Activated CD8-positive, alpha-beta memory T cell treated with anti-CD3 and anti-CD28 coated beads, Interleukin-2, amount 10 ng/mL, durations not matched to agents 7 days and 5 days (primary cell): ENCODE data around the gene ACACB. TPM values are rescaled to one million over a fixed set of nuclear protein-coding genes. Genes with fewer than 3 reads are reported as not detected.

Source experiments
- ATAC-seq: fragments of 150-1000 bp; cut with Tn5 transposase; one replicate; pipeline ENCODE4 v1.10.0; 2021; ENCODE audit warnings: moderate library complexity
- CTCF ChIA-PET: fragments of 350-600 bp; sonication (Branson Sonifier 250); formaldehyde crosslinking; loops from one replicate; lab custom pipeline; 2021; ENCODE audit warnings: antibody characterized with exemption; lab: Charles Lee
- DNase-seq: peaks from one replicate; pipeline ENCODE4 v3.0.0-alpha.2; 2020
- H3K27ac Mint-ChIP-seq: one replicate; pipeline ENCODE4 v1.8.0; 2021; ENCODE audit warnings: mild to moderate bottlenecking, mixed read lengths
- H3K27me3 Mint-ChIP-seq: one replicate; pipeline ENCODE4 v1.8.0; 2021; ENCODE audit warnings: mixed read lengths
- H3K36me3 Mint-ChIP-seq: one replicate; pipeline ENCODE4 v1.8.0; 2021; ENCODE audit warnings: mild to moderate bottlenecking, mixed read lengths
- H3K4me1 Mint-ChIP-seq: one replicate; pipeline ENCODE4 v1.8.0; 2021; ENCODE audit warnings: mixed read lengths
- H3K4me3 Mint-ChIP-seq: one replicate; pipeline ENCODE4 v1.8.0; 2021; ENCODE audit warnings: mild to moderate bottlenecking, moderate library complexity, mixed read lengths
- H3K9me3 Mint-ChIP-seq: one replicate; pipeline ENCODE4 v1.8.0; 2022; ENCODE audit warnings: low read depth, mixed read lengths
- total RNA-seq, 2 experiments: library from RNA; stranded (reverse); gene quantifications; one replicate each; pipeline ENCODE4 v1.2.3, GENCODE V29; 2021

Gene ACACB
- total RNA-seq, 2 experiments from 2014 or later, result 10.4 to 15.1 TPM

GRCh38 chr12:109279525-109279924 lies 163.1 kb downstream of the ACACB start:
- Mint-ChIP-seq H3K27me3 (no peaks in the 10 kb centered on the region), H3K36me3 (no peaks in the 10 kb centered on the region), H3K9me3 (no peaks in the 10 kb centered on the region), H3K4me3 (no peak overlapping the region), H3K4me1 (peaks cover 4% of the 10 kb centered on the region), H3K27ac (no peak overlapping the region)
- CTCF ChIA-PET, result interaction anchor here (0.6 to 0.8 kb wide), 2 partner anchors 49 to 168 kb away, joined by 4 to 5 read pairs; no protein-coding TSS in a partner anchor
- ATAC-seq, result no peak
- no peak for DNase-seq

GRCh38 chr12:109281452-109281851 lies 165.1 kb downstream of the ACACB start:
- Mint-ChIP-seq H3K27me3 (no peaks in the 10 kb centered on the region), H3K4me3 (no peak overlapping the region), H3K9me3 (no peaks in the 10 kb centered on the region), H3K4me1 (peaks cover 4% of the 10 kb centered on the region), H3K36me3 (no peaks in the 10 kb centered on the region), H3K27ac (no peak overlapping the region)
- DNase-seq (no peak), ATAC-seq (no peak)
- CTCF ChIA-PET, result no interaction called here

- no peak for DNase-seq
- Mint-ChIP-seq H3K4me3 (no peak overlapping the region), H3K36me3 (no peaks in the 10 kb centered on the region), H3K27ac (no peak overlapping the region), H3K27me3 (no peaks in the 10 kb centered on the region), H3K4me1 (no peaks in the 10 kb centered on the region), H3K9me3 (no peaks in the 10 kb centered on the region)
- CTCF ChIA-PET, result no interaction called here
- no peak for ATAC-seq
These were observed 168.0 kb downstream of the ACACB start for GRCh38 chr12:109284392-109284791.

- Mint-ChIP-seq H3K27ac (no peak overlapping the region), H3K36me3 (no peaks in the 10 kb centered on the region), H3K4me1 (no peaks in the 10 kb centered on the region), H3K4me3 (no peak overlapping the region), H3K9me3 (no peaks in the 10 kb centered on the region), H3K27me3 (no peaks in the 10 kb centered on the region)
- CTCF ChIA-PET, result no interaction called here
- DNase-seq (no peak), ATAC-seq (no peak)
These were observed 169.9 kb downstream of the ACACB start for GRCh38 chr12:109286252-109286651.

GRCh38 chr12:109286652-109287051 lies 170.3 kb downstream of the ACACB start:
- H3K36me3 Mint-ChIP-seq, result no peaks in the 10 kb centered on the region
- DNase-seq (no peak), ATAC-seq (no peak)
- H3K4me3 Mint-ChIP-seq, result no peak overlapping the region
- CTCF ChIA-PET, result no interaction called here
- no peak overlapping the region for H3K27ac Mint-ChIP-seq
- H3K27me3 Mint-ChIP-seq, result no peaks in the 10 kb centered on the region
- no peaks in the 10 kb centered on the region for H3K4me1 Mint-ChIP-seq
- no peaks in the 10 kb centered on the region for H3K9me3 Mint-ChIP-seq

GRCh38 chr12:109287181-109287580 lies 170.8 kb downstream of the ACACB start:
- no peaks in the 10 kb centered on the region for H3K4me1 Mint-ChIP-seq

GRCh38 chr12:109287811-109288469 lies 171.6 kb downstream of the ACACB start:
- DNase-seq (no peak), ATAC-seq (no peak)
- Mint-ChIP-seq H3K4me1 (no peaks in the 10 kb centered on the region), H3K27ac (no peak overlapping the region), H3K36me3 (no peaks in the 10 kb centered on the region), H3K9me3 (no peaks in the 10 kb centered on the region), H3K4me3 (no peak overlapping the region), H3K27me3 (peaks cover 8% of the 10 kb centered on the region)
- CTCF ChIA-PET, result no interaction called here

More at GRCh38 chr12:109287181-109287580, 170.8 kb downstream of the ACACB start:
- ATAC-seq (no peak), DNase-seq (no peak)
- H3K4me3 Mint-ChIP-seq, result no peak overlapping the region
- H3K27me3 Mint-ChIP-seq, result peaks cover 2% of the 10 kb centered on the region
- no peak overlapping the region for H3K27ac Mint-ChIP-seq
- no peaks in the 10 kb centered on the region for H3K9me3 Mint-ChIP-seq
- CTCF ChIA-PET, result no interaction called here
- no peaks in the 10 kb centered on the region for H3K36me3 Mint-ChIP-seq

- DNase-seq (no peak), ATAC-seq (no peak)
- Mint-ChIP-seq H3K4me3 (no peak overlapping the region), H3K27me3 (peaks cover 12% of the 10 kb centered on the region), H3K36me3 (no peaks in the 10 kb centered on the region), H3K4me1 (no peaks in the 10 kb centered on the region), H3K27ac (no peak overlapping the region), H3K9me3 (no peaks in the 10 kb centered on the region)
- CTCF ChIA-PET, result no interaction called here
These were observed 172.2 kb downstream of the ACACB start for GRCh38 chr12:109288571-109288970.

- H3K4me1 Mint-ChIP-seq, result no peaks in the 10 kb centered on the region
- DNase-seq (no peak), ATAC-seq (no peak)
- CTCF ChIA-PET, result no interaction called here
- no peaks in the 10 kb centered on the region for H3K9me3 Mint-ChIP-seq
- no peak overlapping the region for H3K4me3 Mint-ChIP-seq
- no peaks in the 10 kb centered on the region for H3K36me3 Mint-ChIP-seq
- H3K27ac Mint-ChIP-seq, result no peak overlapping the region
- peaks cover 12% of the 10 kb centered on the region for H3K27me3 Mint-ChIP-seq
These were observed 172.6 kb downstream of the ACACB start for GRCh38 chr12:109289004-109289403.

- Mint-ChIP-seq H3K4me1 (no peaks in the 10 kb centered on the region), H3K27ac (no peak overlapping the region), H3K36me3 (no peaks in the 10 kb centered on the region), H3K9me3 (no peaks in the 10 kb centered on the region), H3K4me3 (no peak overlapping the region), H3K27me3 (peaks cover 12% of the 10 kb centered on the region)
- CTCF ChIA-PET, result no interaction called here
- no peak for DNase-seq
- no peak for ATAC-seq
These were observed 173.2 kb downstream of the ACACB start for GRCh38 chr12:109289551-109289950.

- no peaks in the 10 kb centered on the region for H3K4me1 Mint-ChIP-seq
- no peaks in the 10 kb centered on the region for H3K36me3 Mint-ChIP-seq
- ATAC-seq (no peak), DNase-seq (no peak)
- no peak overlapping the region for H3K4me3 Mint-ChIP-seq
- CTCF ChIA-PET, result no interaction called here
- peaks cover 12% of the 10 kb centered on the region for H3K27me3 Mint-ChIP-seq
- no peaks in the 10 kb centered on the region for H3K9me3 Mint-ChIP-seq
- no peak overlapping the region for H3K27ac Mint-ChIP-seq
These were observed 173.7 kb downstream of the ACACB start for GRCh38 chr12:109290061-109290460.

- Mint-ChIP-seq H3K4me1 (no peaks in the 10 kb centered on the region), H3K27me3 (peaks cover 12% of the 10 kb centered on the region), H3K27ac (no peak overlapping the region), H3K4me3 (no peak overlapping the region), H3K36me3 (no peaks in the 10 kb centered on the region), H3K9me3 (no peaks in the 10 kb centered on the region)
- no peak for DNase-seq
- ATAC-seq, result no peak
- CTCF ChIA-PET, result no interaction called here
These were observed 174.7 kb downstream of the ACACB start for GRCh38 chr12:109291117-109291516.

- H3K27me3 Mint-ChIP-seq, result peaks cover 12% of the 10 kb centered on the region
- CTCF ChIA-PET, result no interaction called here
These were observed 175.3 kb downstream of the ACACB start for GRCh38 chr12:109291521-109292341.

GRCh38 chr12:109292342-109292711 lies 175.9 kb downstream of the ACACB start:
- H3K27ac Mint-ChIP-seq, result no peak overlapping the region
- no peaks in the 10 kb centered on the region for H3K9me3 Mint-ChIP-seq

More at GRCh38 chr12:109291521-109292341, 175.3 kb downstream of the ACACB start:
- Mint-ChIP-seq H3K4me3 (no peak overlapping the region), H3K36me3 (no peaks in the 10 kb centered on the region), H3K9me3 (no peaks in the 10 kb centered on the region), H3K27ac (no peak overlapping the region), H3K4me1 (no peaks in the 10 kb centered on the region)
- ATAC-seq (peak; percentile 12), DNase-seq (no peak)

More at GRCh38 chr12:109292342-109292711, 175.9 kb downstream of the ACACB start:
- no peak for DNase-seq
- Mint-ChIP-seq H3K36me3 (no peaks in the 10 kb centered on the region), H3K4me1 (no peaks in the 10 kb centered on the region), H3K4me3 (no peak overlapping the region), H3K27me3 (peaks cover 12% of the 10 kb centered on the region)
- CTCF ChIA-PET, result no interaction called here
- no peak for ATAC-seq
